ENCODE data around the gene PKD1. TPM values are rescaled to one million over a fixed set of nuclear protein-coding genes. Genes with fewer than 3 reads are reported as not detected.

The PKD1 gene
- total RNA-seq, 1 donor from 2014 or later = 97.8 TPM

- TF ChIP-seq, protein P1, sequence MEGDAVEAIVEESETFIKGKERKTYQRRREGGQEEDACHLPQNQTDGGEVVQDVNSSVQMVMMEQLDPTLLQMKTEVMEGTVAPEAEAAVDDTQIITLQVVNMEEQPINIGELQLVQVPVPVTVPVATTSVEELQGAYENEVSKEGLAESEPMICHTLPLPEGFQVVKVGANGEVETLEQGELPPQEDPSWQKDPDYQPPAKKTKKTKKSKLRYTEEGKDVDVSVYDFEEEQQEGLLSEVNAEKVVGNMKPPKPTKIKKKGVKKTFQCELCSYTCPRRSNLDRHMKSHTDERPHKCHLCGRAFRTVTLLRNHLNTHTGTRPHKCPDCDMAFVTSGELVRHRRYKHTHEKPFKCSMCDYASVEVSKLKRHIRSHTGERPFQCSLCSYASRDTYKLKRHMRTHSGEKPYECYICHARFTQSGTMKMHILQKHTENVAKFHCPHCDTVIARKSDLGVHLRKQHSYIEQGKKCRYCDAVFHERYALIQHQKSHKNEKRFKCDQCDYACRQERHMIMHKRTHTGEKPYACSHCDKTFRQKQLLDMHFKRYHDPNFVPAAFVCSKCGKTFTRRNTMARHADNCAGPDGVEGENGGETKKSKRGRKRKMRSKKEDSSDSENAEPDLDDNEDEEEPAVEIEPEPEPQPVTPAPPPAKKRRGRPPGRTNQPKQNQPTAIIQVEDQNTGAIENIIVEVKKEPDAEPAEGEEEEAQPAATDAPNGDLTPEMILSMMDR (IDR thresholded peaks at IDR 0.05; ENCODE audit: unreplicated experiment) = peak; percentile 24
- H3K4me1 Mint-ChIP-seq (ENCODE audit: low read depth) = peaks cover 11% of the 10 kb centered on the region
- H3K9me3 Mint-ChIP-seq (ENCODE audit: low read depth) = no peaks in the 10 kb centered on the region
- H3K27me3 Mint-ChIP-seq = no peaks in the 10 kb centered on the region
- H3K27ac Mint-ChIP-seq = peak within 1 kb of the TSS; percentile 74
- peak; percentile 96 for DNase-seq (ENCODE audit: low spot score, unreplicated experiment)
- peak within 1 kb of the TSS; percentile 88 for H3K4me3 Mint-ChIP-seq (ENCODE audit: low read depth)
- H3K36me3 Mint-ChIP-seq (ENCODE audit: insufficient read depth) = peaks cover 1% of the 10 kb centered on the region
Measured at GRCh38 chr16:2047330-2048115, 88.2 kb downstream of the PKD1 start, which contains the start of the genes NTHL1 and TSC2. NTHL1 (minus strand) TSS chr16:2047834; CDS start chr16:2047823, 11 bp downstream. TSC2 (plus strand) TSS chr16:2047985; CDS start chr16:2048616, 631 bp downstream.

DNA sequence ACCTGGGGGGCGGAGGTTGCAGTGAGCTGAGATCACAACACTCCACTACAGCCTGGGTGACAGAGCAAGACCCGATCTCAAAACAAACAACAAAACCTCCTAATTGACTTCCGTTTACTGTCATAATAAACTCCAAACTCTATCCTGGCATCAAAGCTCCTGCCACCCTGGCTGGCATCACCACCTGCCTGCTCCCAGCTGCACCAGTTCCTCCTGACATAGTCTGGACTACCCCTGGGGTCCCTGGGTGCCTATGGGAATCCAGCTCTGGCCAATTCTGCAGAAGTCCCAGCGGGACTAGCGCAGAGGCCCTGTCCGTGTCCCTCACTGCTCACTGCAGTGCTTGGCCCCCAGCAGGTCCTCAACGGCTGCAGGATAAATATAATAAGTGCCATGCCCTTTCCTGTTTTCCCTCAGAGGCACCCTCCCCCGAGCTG, 88.8 kb downstream of the PKD1 start:
- Mint-ChIP-seq H3K27me3 (no peaks in the 10 kb centered on the region), H3K4me1 (ENCODE audit: low read depth) (peaks cover 11% of the 10 kb centered on the region), H3K9me3 (ENCODE audit: low read depth) (no peaks in the 10 kb centered on the region), H3K36me3 (ENCODE audit: insufficient read depth) (peaks cover 1% of the 10 kb centered on the region), H3K4me3 (ENCODE audit: low read depth) (peak overlapping the region; percentile 88), H3K27ac (no peak overlapping the region)
- TF ChIP-seq, protein P1 (IDR thresholded peaks at IDR 0.05; ENCODE audit: unreplicated experiment) = no peak
- DNase-seq (ENCODE audit: low spot score, unreplicated experiment) = no peak

- H3K9me3 Mint-ChIP-seq (ENCODE audit: low read depth) = no peaks in the 10 kb centered on the region
- H3K4me1 Mint-ChIP-seq (ENCODE audit: low read depth) = peaks cover 11% of the 10 kb centered on the region
- TF ChIP-seq, protein P1 (IDR thresholded peaks at IDR 0.05; ENCODE audit: unreplicated experiment) = no peak
- peaks cover 1% of the 10 kb centered on the region for H3K36me3 Mint-ChIP-seq (ENCODE audit: insufficient read depth)
- no peak for DNase-seq (ENCODE audit: low spot score, unreplicated experiment)
- H3K27me3 Mint-ChIP-seq = no peaks in the 10 kb centered on the region
- H3K27ac Mint-ChIP-seq = no peak overlapping the region
- H3K4me3 Mint-ChIP-seq (ENCODE audit: low read depth) = peak overlapping the region; percentile 88
Measured at GRCh38 chr16:2045965-2046892, 89.5 kb downstream of the PKD1 start.

DNA sequence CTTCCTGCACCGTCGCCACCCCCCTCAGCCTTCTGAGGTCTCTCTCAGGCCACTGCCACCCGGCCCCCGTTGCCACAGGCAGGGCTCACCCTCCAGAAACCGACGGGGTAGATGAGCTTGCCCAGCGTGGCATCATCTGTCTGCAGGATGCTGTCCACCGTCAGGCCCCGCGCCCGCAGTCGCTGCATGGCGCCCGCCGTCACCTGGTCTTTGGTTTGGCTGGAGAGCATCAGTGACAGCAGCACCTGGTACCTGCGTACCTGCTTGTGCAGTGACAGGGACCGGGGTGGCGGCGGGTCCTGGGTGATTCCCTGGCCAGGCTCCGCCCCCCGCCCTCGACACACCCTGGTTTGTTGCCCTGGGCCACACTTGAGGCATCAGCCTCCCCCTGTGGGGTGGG, 91.2 kb downstream of the PKD1 start:
- no peak overlapping the region for H3K4me3 Mint-ChIP-seq (ENCODE audit: low read depth)
- DNase-seq (ENCODE audit: low spot score, unreplicated experiment) = no peak
- H3K27ac Mint-ChIP-seq = no peak overlapping the region
- no peaks in the 10 kb centered on the region for H3K27me3 Mint-ChIP-seq
- H3K36me3 Mint-ChIP-seq (ENCODE audit: insufficient read depth) = peaks cover 1% of the 10 kb centered on the region
- peaks cover 13% of the 10 kb centered on the region for H3K4me1 Mint-ChIP-seq (ENCODE audit: low read depth)
- TF ChIP-seq, protein P1 (IDR thresholded peaks at IDR 0.05; ENCODE audit: unreplicated experiment) = no peak
- H3K9me3 Mint-ChIP-seq (ENCODE audit: low read depth) = no peaks in the 10 kb centered on the region
